HFFc6 (cell line): Measurements from ENCODE around the gene TFEB. TPM values are rescaled to one million over a fixed set of nuclear protein-coding genes. Genes with fewer than 3 reads are reported as not detected.

Experiments used
- DNase-seq: peaks from one replicate; pipeline ENCODE4 v3.0.0-alpha.2; 2018
- H3K27ac Mint-ChIP-seq: 2 replicates; pipeline ENCODE4 v1.8.0; 2020; ENCODE audit warnings: mild to moderate bottlenecking, mixed read lengths
- H3K27me3 Mint-ChIP-seq: 2 replicates; pipeline ENCODE4 v1.8.0; 2021; ENCODE audit warnings: mild to moderate bottlenecking, moderate library complexity, mixed read lengths; ENCODE audit not compliant: insufficient read depth
- H3K36me3 Mint-ChIP-seq: 2 replicates; pipeline ENCODE4 v1.8.0; 2021; ENCODE audit warnings: low read depth, mixed read lengths
- H3K4me1 Mint-ChIP-seq: 2 replicates; pipeline ENCODE4 v1.8.0; 2020; ENCODE audit warnings: low read depth, mixed read lengths
- H3K4me3 Mint-ChIP-seq: 2 replicates; pipeline ENCODE4 v1.8.0; 2020; ENCODE audit warnings: mild to moderate bottlenecking, moderate library complexity, mixed read lengths
- H3K9me3 Mint-ChIP-seq: 2 replicates; pipeline ENCODE4 v1.8.0; 2020; ENCODE audit warnings: mild to moderate bottlenecking, mixed read lengths
- CTCF ChIP-seq: fragments of 200-600 bp; sonication (generic); IDR thresholded peaks from 2 replicates; pipeline ENCODE4 v1.5.0; 2021; ENCODE audit warnings: antibody characterized with exemption, mild to moderate bottlenecking
- total RNA-seq, 6 experiments: library from RNA; stranded (reverse); fragmentation: NEBNext Ultra II Directional; extraction: Animal tissue kit (Norgen Biotek cat#: 25700); gene quantifications; 2 replicates in 1 of 6; 3 replicates in 5 of 6; pipeline ENCODE4 v1.2.3, GENCODE V29; 2021

TFEB gene
- total RNA-seq, 6 experiments from 2014 or later: 8.7 to 14.2 (median 11.0) TPM

DNA sequence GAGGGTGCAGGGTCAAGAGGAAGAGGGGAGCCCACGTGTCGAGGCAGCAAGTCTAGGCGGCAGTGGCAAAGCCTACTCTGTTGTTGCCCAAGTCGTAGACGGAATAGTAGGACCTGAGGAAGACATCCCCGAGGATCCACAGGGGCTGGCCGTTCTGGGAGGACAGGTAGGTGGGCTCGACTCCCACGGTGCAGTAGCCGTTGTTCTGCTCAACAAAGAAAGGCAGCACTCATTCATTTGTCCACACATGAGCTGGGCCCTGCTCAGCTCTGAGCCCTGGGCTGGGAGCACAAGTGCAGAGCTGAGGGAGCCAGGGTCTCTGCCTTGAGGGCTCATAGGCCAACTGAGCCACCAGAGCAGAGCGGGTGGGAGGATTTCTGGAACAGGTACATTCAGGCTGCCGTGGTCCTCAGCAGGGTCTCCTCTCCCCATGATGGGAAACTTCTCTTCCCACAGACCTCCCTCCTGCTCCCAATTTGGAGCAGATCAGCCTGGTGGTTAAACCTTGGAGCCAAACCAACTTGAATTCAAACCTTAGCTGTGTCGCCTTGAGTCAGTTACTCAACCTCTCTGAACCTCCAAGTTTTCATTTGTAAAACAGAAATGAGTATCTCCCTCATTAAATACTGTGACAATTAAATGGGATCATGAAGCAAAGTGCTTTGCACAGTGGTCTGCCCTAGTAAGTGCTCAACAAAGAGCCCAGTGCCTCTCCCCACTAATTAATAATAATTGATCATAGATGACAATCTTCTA lies 1.6 kb upstream of the TFEB start:
- TF ChIP-seq CTCF: no peak
- H3K4me3 Mint-ChIP-seq: no peak overlapping the region
- H3K4me1 Mint-ChIP-seq: peaks cover 20% of the 10 kb centered on the region
- H3K27ac Mint-ChIP-seq: no peak overlapping the region
- peaks cover 11% of the 10 kb centered on the region for H3K27me3 Mint-ChIP-seq
- no peak for DNase-seq
- H3K36me3 Mint-ChIP-seq: no peaks in the 10 kb centered on the region
- no peaks in the 10 kb centered on the region for H3K9me3 Mint-ChIP-seq

GRCh38 chr6:41736186-41736733 lies 852 bp upstream of the TFEB start:
- Mint-ChIP-seq H3K9me3 (no peaks in the 10 kb centered on the region), H3K4me1 (peaks cover 25% of the 10 kb centered on the region), H3K27ac (no peak overlapping the region), H3K36me3 (no peaks in the 10 kb centered on the region), H3K27me3 (peaks cover 11% of the 10 kb centered on the region), H3K4me3 (no peak overlapping the region)
- DNase-seq: no peak
- no peak for TF ChIP-seq CTCF

GRCh38 chr6:41734666-41735426 lies 562 bp downstream of the TFEB start:
- peak; percentile 53 for DNase-seq
- Mint-ChIP-seq H3K27me3 (peaks cover 7% of the 10 kb centered on the region), H3K9me3 (no peaks in the 10 kb centered on the region), H3K4me1 (peaks cover 39% of the 10 kb centered on the region), H3K27ac (0 out of 2 replicates have a peak overlapping the region, but pooled peaks have one; percentile 46), H3K4me3 (peak overlapping the region; percentile 80), H3K36me3 (no peaks in the 10 kb centered on the region)
- TF ChIP-seq CTCF: no peak

DNA sequence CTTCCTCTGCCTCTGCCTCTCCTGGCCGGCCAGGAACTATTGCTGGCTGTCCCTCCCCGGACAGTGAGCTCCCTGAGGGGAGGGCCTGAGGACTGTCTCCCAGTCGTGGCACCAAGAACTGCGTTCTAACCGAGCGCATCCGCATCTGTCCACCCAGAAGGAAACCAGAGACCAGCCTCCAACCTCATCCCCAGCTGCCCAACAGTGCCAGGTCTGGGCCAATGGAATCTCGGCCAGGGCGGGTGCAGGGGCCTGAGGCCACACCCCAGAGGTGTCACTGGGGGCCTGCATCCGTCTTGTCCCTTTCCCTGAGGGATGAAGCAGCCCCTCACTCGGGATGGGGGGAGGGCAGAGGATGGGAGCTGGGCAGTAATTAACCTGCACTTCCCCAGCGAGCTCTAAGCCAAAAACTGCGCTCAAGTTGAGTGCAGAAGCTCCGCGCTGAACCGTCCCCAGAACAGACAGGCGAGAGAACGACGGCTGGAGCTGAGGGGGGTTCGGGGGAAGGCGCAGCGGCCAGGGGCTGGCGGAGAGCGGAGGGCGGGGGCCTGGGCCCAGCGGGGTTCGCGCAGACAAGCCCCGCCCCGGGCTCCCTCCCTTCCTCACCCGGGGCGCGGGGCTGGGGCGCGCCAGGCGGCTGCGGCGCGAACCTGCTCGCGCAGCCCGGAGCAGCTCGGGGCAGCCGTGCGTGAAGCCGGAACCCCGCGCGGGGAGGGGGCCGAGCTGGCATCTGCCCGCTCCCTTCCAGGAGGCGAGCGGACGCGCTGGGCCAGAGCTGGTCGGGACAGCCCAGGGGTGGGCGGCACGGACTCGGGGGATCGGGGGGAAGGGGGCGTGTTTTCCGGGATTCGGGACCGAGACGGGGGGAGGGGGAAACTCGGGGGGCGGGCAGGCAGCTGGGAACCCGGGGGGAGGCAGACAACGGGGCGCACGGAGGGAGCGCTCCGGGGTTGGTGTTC lies 1.4 kb downstream of the TFEB start:
- TF ChIP-seq CTCF: no peak
- peak overlapping the region; percentile 93 for H3K4me3 Mint-ChIP-seq
- H3K4me1 Mint-ChIP-seq: peaks cover 37% of the 10 kb centered on the region
- DNase-seq: peak; percentile 58
- no peaks in the 10 kb centered on the region for H3K36me3 Mint-ChIP-seq
- peak overlapping the region; percentile 90 for H3K27ac Mint-ChIP-seq
- no peaks in the 10 kb centered on the region for H3K9me3 Mint-ChIP-seq
- H3K27me3 Mint-ChIP-seq: peaks cover 3% of the 10 kb centered on the region

DNA sequence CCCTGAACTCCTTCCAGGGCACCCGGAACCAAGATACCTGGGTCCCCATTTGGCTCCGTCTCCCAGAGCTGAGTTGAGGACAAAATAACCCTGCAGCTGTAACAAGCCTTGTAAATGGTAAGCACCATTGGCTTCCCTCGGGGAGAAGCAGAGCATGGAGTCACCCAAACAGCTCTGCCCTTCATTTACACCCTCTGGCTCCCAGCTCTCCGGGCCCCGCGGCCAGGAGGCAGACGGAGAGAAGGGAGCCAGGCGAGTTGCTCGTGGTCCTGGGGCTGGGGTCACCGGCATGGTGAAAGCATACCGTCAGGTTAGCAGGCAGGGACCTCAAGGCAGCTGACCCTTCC lies 2.1 kb downstream of the TFEB start:
- TF ChIP-seq CTCF: no peak
- Mint-ChIP-seq H3K4me3 (peak overlapping the region; percentile 93), H3K27me3 (peaks cover 3% of the 10 kb centered on the region), H3K36me3 (no peaks in the 10 kb centered on the region), H3K4me1 (peaks cover 35% of the 10 kb centered on the region), H3K27ac (peak overlapping the region; percentile 90), H3K9me3 (no peaks in the 10 kb centered on the region)
- no peak for DNase-seq
